GM12878 (cell line): Measurements from ENCODE around the gene TCIRG1. TPM values are rescaled to one million over a fixed set of nuclear protein-coding genes. Genes with fewer than 3 reads are reported as not detected.

Experiments used
- ATAC-seq: fragments of 200-7000 bp; cut with Tn5 transposase; 3 replicates; pipeline ENCODE4 v1.9.1; 2020; ENCODE audit warnings: mild to moderate bottlenecking, moderate library complexity
- BruUV-seq: library from RNA; stranded (reverse); fragments of 400-500 nt; replicated peaks from 2 replicates; lab custom pipeline; 2021; lab: Mats Ljungman, UMichigan
- CTCF ChIA-PET: fragments of 300-600 bp; sonication (Branson Sonifier 250); formaldehyde crosslinking; extraction: SDS; loops from one replicate; lab custom pipeline; 2021; ENCODE audit warnings: inconsistent platforms; lab: Yijun Ruan, JAX
- POLR2A ChIA-PET: fragments of 350-600 bp; formaldehyde crosslinking; extraction: SDS; loops from one replicate; lab custom pipeline; 2021; ENCODE audit warnings: inconsistent platforms; lab: Charles Lee
- RAD21 ChIA-PET: fragments of 300-600 bp; sonication (Branson Sonifier 250); formaldehyde crosslinking; loops from one replicate; lab custom pipeline; 2023; ENCODE audit warnings: antibody characterized with exemption; ENCODE audit not compliant: unreplicated experiment; lab: Charles Lee
- SMC1A ChIA-PET: fragments of 300-600 bp; sonication (Branson Sonifier 250); formaldehyde crosslinking; loops from one replicate; lab custom pipeline; 2023; ENCODE audit not compliant: unreplicated experiment, uncharacterized antibody; lab: Charles Lee
- DNase-seq: peaks from one replicate; pipeline ENCODE4 v3.0.0-alpha.2; 2011; ENCODE audit warnings: low read depth, low spot score
- FAIRE-seq: peaks from 3 replicates; lab custom pipeline; 2011; peaks lifted over from hg19 to GRCh38; lab: Jason Lieb, UNC
- H2AFZ ChIP-seq: 2 replicates; pipeline ENCODE4 v1.6.0; 2011; ENCODE audit warnings: low read depth, low read length, control low read depth; ENCODE audit not compliant: control insufficient read depth
- H3K27ac ChIP-seq: 2 replicates; pipeline ENCODE4 v1.5.1; 2011; ENCODE audit warnings: control low read depth; ENCODE audit not compliant: control insufficient read depth, insufficient read depth
- H3K27me3 ChIP-seq, 2 experiments: replicated peaks in 1 of 2; 2 replicates each; pipeline versions ENCODE4 v1.6.0 to v1.6.1; 2011; ENCODE audit warnings: low read length in 1 of 2; ENCODE audit not compliant: control insufficient read depth in 2 of 2, insufficient read depth in 2 of 2
- H3K36me3 ChIP-seq, 2 experiments: 2 replicates each; pipeline ENCODE4 v1.5.1; 2011; ENCODE audit warnings: low read length in 1 of 2; ENCODE audit not compliant: control insufficient read depth in 2 of 2, insufficient read depth in 2 of 2
- H3K4me1 ChIP-seq: 2 replicates; pipeline ENCODE4 v1.6.1; 2011; ENCODE audit warnings: mild to moderate bottlenecking, low read length, moderate library complexity, mixed read lengths; ENCODE audit not compliant: control insufficient read depth, insufficient read depth
- H3K4me2 ChIP-seq: 2 replicates; pipeline ENCODE4 v1.6.0; 2011; ENCODE audit warnings: control low read depth; ENCODE audit not compliant: control insufficient read depth, insufficient read depth
- H3K4me3 ChIP-seq: fragments of 200-600 bp; sonication (generic); 2 replicates; pipeline ENCODE4 v1.5.1; 2016
- H3K79me2 ChIP-seq: 2 replicates; pipeline ENCODE4 v1.6.0; 2011; ENCODE audit warnings: low read length; ENCODE audit not compliant: control insufficient read depth, insufficient read depth
- H3K9ac ChIP-seq: 2 replicates; pipeline ENCODE4 v1.8.0; 2011; ENCODE audit warnings: low read length, control low read depth, mixed read lengths; ENCODE audit not compliant: control insufficient read depth, insufficient read depth
- H3K9me3 ChIP-seq: replicated peaks from 3 replicates; pipeline ENCODE4 v1.5.1; 2011; ENCODE audit warnings: mild to moderate bottlenecking, low read length; ENCODE audit not compliant: control insufficient read depth, insufficient read depth
- H4K20me1 ChIP-seq: 2 replicates; pipeline ENCODE4 v1.6.0; 2011; ENCODE audit not compliant: control insufficient read depth, insufficient read depth
- KDM1A ChIP-seq: fragments of 200-600 bp; sonication (generic); IDR thresholded peaks from 2 replicates; pipeline ENCODE4 v1.6.1; 2016; ENCODE audit warnings: borderline replicate concordance
- RAD51 ChIP-seq: fragments of 450-650 bp; IDR thresholded peaks from 2 replicates; pipeline ENCODE4 v1.6.1; 2016; ENCODE audit warnings: moderate library complexity, mild to moderate bottlenecking, inconsistent platforms
- ZBTB33 ChIP-seq: fragments of 450-650 bp; IDR thresholded peaks from 2 replicates; pipeline ENCODE4 v1.6.1; 2017; ENCODE audit warnings: mild to moderate bottlenecking
- WGBS: methylation state at CpG from one replicate; pipeline ENCODE4 v1.1.6; 2016; ENCODE audit warnings: low lambda C conversion rate; ENCODE audit not compliant: insufficient replicate concordance, insufficient coverage; ENCODE audit errors: missing lambda C conversion rate; 5-methylcytosine and 5-hydroxymethylcytosine counted together
- in situ Hi-C: fragments of 300-500 bp; cut with MboI; formaldehyde crosslinking; loops from 9 replicates; pipeline ENCODE4 v1.14.3; 2018; ENCODE audit warnings: mixed read lengths
- intact Hi-C: fragments of 100-400 bp; cut with micrococcal nuclease; formaldehyde crosslinking; loops from one replicate; pipeline ENCODE4 v1.14.2; 2022; ENCODE audit not compliant: unreplicated experiment
- polyA plus RNA-seq, 11 experiments: library from polyadenylated mRNA; depleted of rRNA in 4 of 11; unstranded in 6 of 11; stranded (reverse) in 5 of 11; fragments of >200 nt; fragmentation: Nextera tagmentation in 4 of 11; fragmentation: Illumina TruSeq in 1 of 11; extraction: Ambion mirVana in 4 of 11; extraction: Trizol in 1 of 11; gene quantifications; 1 replicate in 1 of 11; 2 replicates in 10 of 11; pipeline versions ENCODE4 v1.2.1 to v1.2.3, GENCODE V29; 2011 to 2016; ENCODE audit warnings: inconsistent platforms in 2 of 11, missing spikeins in 2 of 11, low read depth in 1 of 11
- total RNA-seq, 4 experiments: library from RNA; depleted of rRNA in 3 of 4; stranded (reverse); fragments of >200 nt in 3 of 4; fragmentation: Illumina TruSeq in 1 of 4; extraction: Trizol in 1 of 4; gene quantifications; 2 replicates each; pipeline versions ENCODE4 v1.2.1 to v1.2.3, GENCODE V29; 2013 to 2021

TCIRG1 gene
- total and polyA plus RNA-seq, 10 of the 15 experiments (the other 5 are each of a cell fraction or from before 2014, with no cell fraction given): 0.76 to 218 (median 87.4) TPM

- TF ChIP-seq KDM1A (no peak), ZBTB33 (no peak), RAD51 (no peak)
- no peaks in the 10 kb centered on the region; the same call in 1 of the 2 replicates for H4K20me1 ChIP-seq
- no peaks in the 10 kb centered on the region for H3K9me3 ChIP-seq
- no peak overlapping the region for H3K9ac ChIP-seq
- no peak overlapping the region for H3K4me3 ChIP-seq
- in situ Hi-C loops: no loop called here
- FAIRE-seq: no peak
- H3K36me3 ChIP-seq: peaks cover 6 to 15% of the 10 kb centered on the region in 2 experiments; a peak in 3 of 4 replicates
- peaks cover 43% of the 10 kb centered on the region for H3K79me2 ChIP-seq
- no peak for ATAC-seq
- DNase-seq: no peak
- peaks cover 13% of the 10 kb centered on the region for H3K4me1 ChIP-seq
- ChIA-PET POLR2A (interaction anchor here (0.5 to 2.6 kb wide), 4 partner anchors 15 to 250 kb away, joined by 3 to 11 read pairs (median 4); partner anchors contain the start of gene UNC93B1), RAD21 (no interaction called here), SMC1A (interaction anchor here (1.0 kb wide), 1 partner anchor 27 kb away, joined by 3 read pairs; the partner anchor contains the start of gene ALDH3B1), CTCF (interaction anchor here (2.2 kb wide), 1 partner anchor 28 kb away, joined by 5 read pairs; no protein-coding TSS in a partner anchor)
- no peak overlapping the region for H3K27ac ChIP-seq
- no TSS peak for BruUV-seq
- H3K4me2 ChIP-seq: peak overlapping the region; percentile 85
- no peaks in the 10 kb centered on the region for H3K27me3 ChIP-seq
- WGBS: 93% methylated on average over 20 of the region's 20 CpGs
- intact Hi-C loops: loop anchor here (5.0 kb wide), 1 partner anchor 35 kb away; the partner anchor contains the start of gene UNC93B1
- no peak overlapping the region for H2AFZ ChIP-seq
These were observed 1.2 kb upstream of the TCIRG1 start for GRCh38 chr11:68037411-68038225.
